Posterior vena cava (tissue), 2 donors: ENCODE measurements around the gene AMT. TPM values are rescaled to one million over a fixed set of nuclear protein-coding genes. Genes with fewer than 3 reads are reported as not detected.

Source experiments
- DNase-seq: peaks from one replicate; pipeline ENCODE4 v3.0.0-alpha.2; 2020; ENCODE audit warnings: low spot score
- intact Hi-C, 2 donors: fragments of 100-400 bp; cut with DNase I; formaldehyde crosslinking; loops; one replicate each; pipeline versions ENCODE4 v1.14.1 to v1.14.2; 2022 to 2023
- long read RNA-seq, 2 donors: library from polyadenylated mRNA; unstranded; transcript quantifications; one replicate each; pipeline ENCODE4 v2.0.0, GENCODE V29; 2020 to 2021
- total RNA-seq, 2 donors: library from RNA; stranded (reverse); fragmentation: NEBNext Ultra II Directional; extraction: Animal tissue kit (Norgen Biotek cat#: 25700); gene quantifications; one replicate each; pipeline ENCODE4 v1.2.1, GENCODE V29; 2021
- donor health status: DM: yes; HTN: yes; CAD: no.
- donor health status: DM: yes; HTN: yes; CAD: no.

Gene AMT, protein sequence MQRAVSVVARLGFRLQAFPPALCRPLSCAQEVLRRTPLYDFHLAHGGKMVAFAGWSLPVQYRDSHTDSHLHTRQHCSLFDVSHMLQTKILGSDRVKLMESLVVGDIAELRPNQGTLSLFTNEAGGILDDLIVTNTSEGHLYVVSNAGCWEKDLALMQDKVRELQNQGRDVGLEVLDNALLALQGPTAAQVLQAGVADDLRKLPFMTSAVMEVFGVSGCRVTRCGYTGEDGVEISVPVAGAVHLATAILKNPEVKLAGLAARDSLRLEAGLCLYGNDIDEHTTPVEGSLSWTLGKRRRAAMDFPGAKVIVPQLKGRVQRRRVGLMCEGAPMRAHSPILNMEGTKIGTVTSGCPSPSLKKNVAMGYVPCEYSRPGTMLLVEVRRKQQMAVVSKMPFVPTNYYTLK
- 1 to 10 TPM; 1.0 to 6.1 TPM for total RNA-seq
- long read RNA-seq, donor 1, partial matches to known transcripts = 0 of 4 reads
- long read RNA-seq, donor 1, other reads (novel, unspliced or antisense) = 1 of 4 reads
- long read RNA-seq, donor 2, transcript AMT-201 (9 exons, 2,280 nt) = major isoform, 7 of 14 reads
- long read RNA-seq, donor 2, partial matches to known transcripts = 1 of 14 reads
- long read RNA-seq, donor 2, other reads (novel, unspliced or antisense) = 2 of 14 reads

DNA sequence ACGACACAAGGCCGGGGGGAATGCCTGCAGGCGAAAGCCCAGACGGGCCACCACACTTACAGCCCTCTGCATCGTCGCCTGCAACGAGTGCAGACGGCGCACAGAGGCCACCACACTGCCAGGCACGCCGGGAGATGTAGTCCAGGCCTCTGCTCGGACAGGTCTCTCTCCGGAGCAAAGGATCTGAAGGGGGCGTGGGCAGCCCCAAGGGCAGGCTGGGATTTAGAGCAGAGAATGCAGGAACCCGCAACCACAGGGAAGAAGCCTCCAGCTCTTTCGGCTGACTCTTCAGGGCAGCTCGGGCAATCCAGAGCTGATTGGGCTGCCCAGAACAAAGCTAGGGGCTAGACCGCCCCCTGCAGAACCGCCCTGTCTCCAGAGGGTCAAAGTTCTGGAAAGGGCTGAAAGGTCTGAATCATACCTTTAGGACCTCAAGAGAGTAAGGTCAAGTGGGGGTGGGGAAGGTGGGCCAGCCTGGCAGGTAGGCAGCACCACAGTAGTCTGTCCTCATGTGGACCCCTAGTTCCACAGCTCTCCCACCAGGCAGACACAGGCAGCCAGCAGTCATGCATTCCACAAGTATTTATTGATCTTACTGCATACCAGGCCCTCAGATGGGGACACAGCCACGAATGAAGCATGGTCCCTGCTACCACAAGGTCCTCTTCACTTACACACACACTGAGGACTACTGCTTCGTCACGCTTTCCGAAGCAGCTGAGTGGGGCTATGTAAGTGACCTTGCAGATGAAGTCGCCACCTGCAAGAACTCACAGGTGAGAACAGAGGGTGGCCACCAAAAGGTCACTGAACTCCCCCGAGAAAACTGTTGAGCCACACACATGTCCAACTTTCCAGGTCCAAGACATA is at the start of gene AMT:
TSS of gene AMT (minus strand) at position 95 of the 870 bp plus-strand sequence. CDS start at position 72, 23 bp downstream.
- DNase-seq = peak; percentile 87
- intact Hi-C loops = no loop called here

DNA sequence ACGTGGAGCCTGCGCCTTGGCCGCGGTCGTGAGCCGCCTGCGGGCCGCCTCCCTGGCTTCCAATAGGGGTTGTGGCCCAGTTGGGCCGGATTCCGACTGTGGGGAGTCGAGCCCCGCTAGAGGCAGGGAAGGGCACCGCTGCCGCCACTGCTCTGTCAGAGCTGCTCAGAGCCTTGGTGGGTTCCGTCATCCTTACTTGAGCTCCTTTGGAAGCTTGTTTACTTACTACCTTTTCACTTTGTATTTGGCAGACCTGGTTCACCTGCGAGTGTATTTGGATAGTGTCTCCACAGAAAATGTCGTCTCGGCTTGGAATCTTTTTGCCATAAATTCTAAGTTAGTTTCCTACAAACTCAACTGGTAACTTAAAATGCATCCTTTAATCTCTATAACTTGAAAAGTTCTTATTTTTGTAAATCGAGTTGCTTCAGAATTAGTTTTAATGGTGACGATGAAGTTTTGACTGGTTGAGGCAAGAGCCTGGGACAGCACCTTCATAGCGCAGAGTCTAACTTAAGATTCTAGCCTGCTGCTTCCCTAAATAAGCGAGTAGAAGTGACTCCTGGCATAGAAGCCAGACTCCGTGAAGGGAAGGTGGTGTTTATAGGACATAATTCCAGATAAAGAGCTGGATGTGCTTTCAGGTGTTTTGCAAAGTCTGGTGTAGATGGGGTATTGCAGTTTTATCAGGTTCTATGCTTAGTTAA is 48.6 kb upstream of the AMT start:
- DNase-seq = no peak
- intact Hi-C loops = loop anchor here in 1 of 2 donors (1.0 kb wide), 1 partner anchor 16 kb away; no protein-coding TSS in a partner anchor

DNA sequence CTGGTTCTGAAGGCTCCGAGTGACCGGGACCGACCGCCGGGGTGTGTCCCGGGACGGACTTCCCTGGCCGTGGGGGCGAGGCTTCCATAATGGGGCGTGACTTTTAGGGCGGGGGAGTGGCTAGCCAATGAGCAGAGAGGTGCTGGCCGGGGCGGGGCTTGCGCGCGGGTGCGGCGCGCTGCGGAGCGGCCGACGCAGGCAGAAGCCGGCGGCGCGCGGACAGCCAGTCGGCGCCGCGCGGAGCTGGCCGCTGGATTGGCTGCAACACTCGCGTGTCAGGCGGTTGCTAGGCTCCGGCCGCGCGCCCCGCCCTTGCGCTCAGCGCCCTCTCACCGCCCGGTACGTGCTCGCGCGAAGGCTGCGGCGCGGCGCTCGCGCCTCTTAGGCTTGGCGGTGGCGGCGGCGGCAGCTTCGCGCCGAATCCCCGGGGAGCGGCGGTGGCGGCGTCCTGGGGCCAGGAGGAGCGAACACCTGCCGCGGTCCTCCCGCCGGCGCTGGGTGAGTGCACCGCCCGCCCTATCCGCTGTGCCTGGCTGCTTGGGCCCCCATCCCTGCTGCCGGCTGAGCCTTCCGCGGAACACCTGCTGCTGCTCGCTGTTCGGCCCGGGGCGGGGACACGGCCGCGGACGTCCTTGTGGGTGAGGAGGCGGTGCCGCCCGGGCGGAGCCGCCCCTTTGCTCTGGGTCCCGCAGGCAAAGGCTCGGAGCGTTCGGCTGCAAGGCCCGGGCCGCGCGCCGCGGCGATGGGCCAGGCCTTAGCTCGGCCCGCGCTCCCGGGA is 47.9 kb upstream of the AMT start, which contains the start of gene DAG1:
TSS of gene DAG1 (plus strand) at position 332 of the 778 bp plus-strand sequence. CDS start 40,268 bp downstream, outside the sequence.
- peak; percentile 99 for DNase-seq
- intact Hi-C loops = loop anchor here in 1 of 2 donors (1.0 to 10.0 kb wide), 2 partner anchors 17 to 305 kb away; partner anchors contain the start of gene CCDC71

DNA sequence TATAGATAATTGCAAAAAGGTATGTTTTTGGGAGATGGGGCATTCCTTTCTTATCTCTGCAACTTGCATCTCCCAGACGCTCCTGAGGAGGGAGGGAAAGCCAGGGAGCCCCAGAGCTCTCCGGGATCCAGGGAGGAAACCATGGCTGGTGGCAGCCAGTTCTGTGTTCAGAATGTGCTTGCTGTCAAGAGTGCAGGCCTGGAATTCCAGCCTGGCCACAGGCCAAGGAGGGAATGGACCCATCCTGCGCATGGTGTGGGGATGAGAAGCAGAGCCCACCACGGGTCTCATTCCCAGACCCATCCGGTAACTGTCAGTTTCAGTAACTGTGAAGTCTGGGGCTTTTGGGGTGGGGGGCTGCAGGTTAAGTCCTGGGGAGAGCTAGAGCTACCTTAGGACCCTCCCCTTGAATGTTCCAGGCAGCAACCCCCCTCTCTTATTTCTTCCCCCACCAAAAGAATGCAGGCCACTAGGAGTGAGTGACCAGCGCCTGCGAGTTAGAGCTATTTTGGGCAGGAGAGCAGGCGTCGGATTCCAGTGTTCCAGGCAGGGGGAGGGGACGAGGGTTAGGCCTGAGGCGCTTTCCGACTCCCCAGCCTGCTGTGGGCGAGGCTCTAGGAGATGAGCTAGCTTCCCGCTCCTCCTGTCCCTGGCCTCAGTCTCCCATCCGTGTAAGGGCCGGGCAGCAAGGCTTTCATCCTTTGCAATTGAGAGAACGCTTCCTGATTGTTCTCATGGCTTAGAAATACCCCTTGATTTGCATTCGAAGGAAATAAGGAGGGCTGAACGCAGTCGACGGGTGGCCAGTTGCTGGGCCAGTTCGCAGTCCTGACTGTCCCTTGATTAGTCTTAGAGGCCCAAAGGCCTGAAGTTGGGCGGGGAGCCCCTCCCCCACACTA is 47.0 kb upstream of the AMT start:
- DNase-seq = peak; percentile 92
- intact Hi-C loops = loop anchor here in 1 of 2 donors (10.0 kb wide), 1 partner anchor 304 kb away; the partner anchor contains the start of gene CCDC71

DNA sequence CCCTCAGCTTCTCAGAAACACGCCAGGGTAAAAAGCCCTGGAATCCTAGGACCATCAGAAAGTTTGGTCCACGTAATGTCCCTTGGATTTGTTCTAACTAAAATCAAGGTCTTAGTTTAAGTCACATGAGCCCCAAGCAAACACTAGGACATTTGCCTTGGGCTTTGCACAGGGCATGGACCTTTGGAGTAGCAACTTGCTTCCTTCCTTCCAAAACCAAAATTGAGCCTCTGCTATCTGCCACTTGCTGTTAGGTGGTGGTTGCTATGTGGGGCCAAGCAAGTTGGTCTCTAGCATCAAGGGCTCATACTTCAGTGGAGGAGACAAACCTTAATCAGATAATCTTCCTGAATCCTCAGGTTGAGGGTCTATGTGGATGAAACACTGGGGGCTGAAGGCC is 43.8 kb upstream of the AMT start:
- intact Hi-C loops = loop anchor here in 1 of 2 donors (1.0 to 10.0 kb wide), 2 partner anchors 37 to 301 kb away; partner anchors contain the start of genes CCDC71 and NICN1
- DNase-seq = no peak

DNA sequence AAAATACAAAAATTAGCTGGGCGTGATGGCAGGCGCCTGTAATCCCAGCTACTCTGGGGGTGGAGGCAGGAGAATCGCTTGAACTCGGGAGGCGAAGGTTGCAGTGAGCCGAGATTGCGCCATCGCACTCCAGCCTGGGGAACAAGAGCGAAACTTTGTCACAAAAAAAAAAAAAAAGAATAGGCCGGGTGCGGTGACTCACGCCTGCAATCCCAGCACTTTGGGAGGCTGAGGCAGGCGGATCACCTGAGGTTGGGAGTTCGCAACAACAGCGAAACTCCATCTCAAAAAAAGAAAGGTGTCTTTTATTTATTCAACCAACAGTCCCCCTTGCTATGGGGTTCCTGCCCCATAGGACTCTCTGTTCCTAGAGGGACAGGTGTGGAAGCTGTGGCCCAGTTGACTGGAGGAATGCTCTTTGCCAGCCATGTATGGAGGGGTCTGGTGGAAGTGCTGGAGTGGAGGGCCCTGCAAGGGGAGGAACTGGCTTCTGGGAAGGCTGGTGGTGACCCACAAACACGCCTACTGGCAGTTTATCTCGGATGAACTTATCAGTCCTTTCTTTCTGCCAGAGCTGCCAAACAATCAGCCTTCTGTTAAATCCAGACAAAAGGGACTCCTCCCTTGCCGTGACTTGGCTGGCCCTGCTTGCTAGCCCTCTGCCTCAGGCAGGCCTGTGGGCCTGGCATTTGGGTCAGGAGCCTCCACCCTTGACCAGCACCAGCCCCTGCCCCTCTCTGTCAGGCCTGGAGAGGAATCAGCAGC is 43.2 kb upstream of the AMT start:
- no peak for DNase-seq
- intact Hi-C loops = loop anchor here in 1 of 2 donors (1.0 to 10.0 kb wide), 2 partner anchors 36 to 301 kb away; partner anchors contain the start of genes CCDC71 and NICN1

DNA sequence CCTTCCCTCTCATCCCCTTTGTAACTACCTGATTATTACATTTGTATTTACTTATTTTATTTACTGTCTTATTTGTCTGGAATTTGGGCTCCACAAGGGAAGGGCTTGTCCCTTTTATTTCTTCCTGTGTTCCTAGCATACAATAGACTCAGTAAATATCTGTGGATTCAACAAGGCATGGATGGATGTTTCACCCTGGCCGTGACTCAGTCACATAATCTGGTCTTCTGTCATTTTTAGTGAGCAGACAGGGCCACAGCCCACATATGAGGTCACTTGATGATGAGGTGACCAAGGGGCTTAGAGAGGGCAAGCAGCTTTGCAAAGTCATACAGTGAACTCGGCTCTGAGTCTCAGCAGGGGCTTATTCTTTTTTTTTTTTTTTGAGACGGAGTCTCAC is 39.9 kb upstream of the AMT start:
- intact Hi-C loops = loop anchor here in 1 of 2 donors (10.0 kb wide), 1 partner anchor 297 kb away; the partner anchor contains the start of gene CCDC71
- DNase-seq = no peak

DNA sequence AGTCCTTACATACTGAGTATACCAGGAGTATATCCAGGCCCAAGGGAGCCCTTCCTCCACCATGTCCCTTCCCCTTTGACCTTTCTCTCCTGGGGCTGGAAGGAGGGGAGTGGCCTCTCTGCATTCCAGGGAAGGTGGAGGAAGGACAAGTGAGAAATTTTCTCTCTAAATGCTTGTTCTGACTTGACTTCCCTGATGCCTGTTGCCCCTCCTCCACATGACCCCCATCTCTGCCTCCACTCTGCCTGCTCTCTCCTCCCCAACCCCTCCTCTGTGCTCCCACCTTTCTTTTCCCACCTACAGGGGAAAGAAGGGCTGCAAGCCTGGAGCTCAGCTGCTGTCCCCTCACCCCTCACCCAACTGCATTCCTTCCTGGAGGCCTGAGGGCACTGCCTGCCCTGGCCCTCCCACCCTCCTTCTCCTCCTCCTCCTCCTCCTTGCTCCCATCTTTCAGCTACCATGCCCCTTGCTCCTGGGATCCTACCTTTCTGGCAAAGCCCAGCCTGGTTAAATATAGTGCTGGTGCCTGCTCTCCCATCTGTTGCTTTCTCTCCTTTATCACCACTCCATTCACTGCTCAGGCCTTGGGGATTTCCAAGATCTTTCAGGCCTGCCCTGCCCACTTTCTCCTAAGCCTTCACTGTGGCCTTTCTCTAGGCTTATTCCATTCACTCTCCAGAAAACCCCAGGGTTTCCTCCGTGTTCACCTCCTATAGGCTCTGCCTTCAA is 39.3 kb upstream of the AMT start:
- DNase-seq = no peak
- intact Hi-C loops = loop anchor here in 1 of 2 donors (10.0 kb wide), 1 partner anchor 297 kb away; the partner anchor contains the start of gene CCDC71

DNA sequence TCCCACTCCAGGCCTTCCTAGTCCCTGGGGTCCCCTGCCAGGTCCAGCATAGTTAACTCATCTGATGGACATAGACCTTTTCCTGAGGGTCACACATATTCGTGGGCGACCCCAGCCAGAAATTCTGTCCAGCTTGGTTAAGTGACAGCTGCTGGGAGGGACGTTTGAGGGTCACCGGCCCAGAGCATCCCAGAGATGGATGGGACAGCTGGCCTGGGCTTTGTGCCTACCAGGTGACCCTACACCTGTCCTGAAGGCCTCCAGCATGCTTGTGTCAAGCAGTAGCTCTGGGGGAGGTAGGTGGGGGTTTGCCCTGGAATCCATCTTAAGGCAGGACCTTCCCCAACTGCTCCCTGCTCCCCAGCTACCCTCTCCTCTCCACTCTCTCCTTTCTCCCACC is 38.7 kb upstream of the AMT start:
- DNase-seq = no peak
- intact Hi-C loops = loop anchor here in 1 of 2 donors (10.0 kb wide), 1 partner anchor 296 kb away; the partner anchor contains the start of gene CCDC71

DNA sequence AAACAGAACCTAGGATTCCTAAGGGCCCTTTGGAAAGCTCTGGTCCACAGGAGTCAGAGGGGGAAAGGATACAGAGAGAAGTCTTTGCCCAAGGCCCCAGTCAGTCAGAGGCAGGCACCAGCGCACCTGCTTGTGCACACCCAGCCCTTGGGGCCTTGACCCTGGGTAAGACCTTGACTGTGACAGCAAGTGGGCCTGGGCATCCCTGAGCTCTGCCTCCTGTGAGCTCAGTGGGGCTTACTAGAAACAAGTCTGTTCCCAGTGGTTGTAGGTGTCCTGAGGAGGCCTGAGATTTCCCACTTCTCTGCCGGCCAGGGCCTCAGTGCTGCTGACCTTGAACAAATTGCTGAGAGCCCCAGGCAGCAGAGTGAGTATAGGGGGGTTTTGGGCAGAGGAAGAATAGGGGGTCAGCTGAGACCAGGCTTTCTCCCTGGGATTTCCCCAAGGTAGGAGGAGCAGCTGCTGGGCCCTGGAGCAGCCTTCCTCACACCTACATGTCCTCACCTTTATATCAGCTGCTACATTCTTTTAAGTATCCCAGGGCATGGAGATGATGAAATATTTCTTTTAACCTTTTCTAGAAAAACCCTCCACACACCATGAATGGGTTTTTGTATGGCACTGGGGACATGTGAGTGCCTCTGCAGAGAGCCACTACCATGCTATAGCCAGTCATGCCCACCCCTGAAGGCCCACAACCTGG is 38.1 kb upstream of the AMT start:
- DNase-seq = no peak
- intact Hi-C loops = loop anchor here in 1 of 2 donors (10.0 kb wide), 1 partner anchor 296 kb away; the partner anchor contains the start of gene CCDC71

DNA sequence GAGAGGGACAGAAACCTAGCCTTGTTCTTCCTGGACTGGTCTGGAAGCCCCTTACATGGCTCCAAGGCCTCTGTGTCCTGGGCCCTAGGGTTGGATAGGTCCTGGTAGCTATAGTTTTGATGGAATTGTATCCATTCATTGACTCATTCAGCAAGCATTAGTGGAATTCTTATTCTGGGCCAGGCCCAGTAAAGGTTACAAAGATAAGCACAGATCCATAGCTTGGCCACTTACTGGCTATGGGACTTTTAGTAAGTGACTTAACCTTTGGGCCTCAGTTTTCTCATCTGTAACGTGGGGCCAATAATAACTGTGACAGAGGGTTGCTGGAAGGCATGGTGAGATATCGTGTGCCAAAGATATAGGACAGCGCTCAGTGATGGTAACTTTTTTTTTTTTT is 34.2 kb upstream of the AMT start:
- no peak for DNase-seq
- intact Hi-C loops = no loop called here

DNA sequence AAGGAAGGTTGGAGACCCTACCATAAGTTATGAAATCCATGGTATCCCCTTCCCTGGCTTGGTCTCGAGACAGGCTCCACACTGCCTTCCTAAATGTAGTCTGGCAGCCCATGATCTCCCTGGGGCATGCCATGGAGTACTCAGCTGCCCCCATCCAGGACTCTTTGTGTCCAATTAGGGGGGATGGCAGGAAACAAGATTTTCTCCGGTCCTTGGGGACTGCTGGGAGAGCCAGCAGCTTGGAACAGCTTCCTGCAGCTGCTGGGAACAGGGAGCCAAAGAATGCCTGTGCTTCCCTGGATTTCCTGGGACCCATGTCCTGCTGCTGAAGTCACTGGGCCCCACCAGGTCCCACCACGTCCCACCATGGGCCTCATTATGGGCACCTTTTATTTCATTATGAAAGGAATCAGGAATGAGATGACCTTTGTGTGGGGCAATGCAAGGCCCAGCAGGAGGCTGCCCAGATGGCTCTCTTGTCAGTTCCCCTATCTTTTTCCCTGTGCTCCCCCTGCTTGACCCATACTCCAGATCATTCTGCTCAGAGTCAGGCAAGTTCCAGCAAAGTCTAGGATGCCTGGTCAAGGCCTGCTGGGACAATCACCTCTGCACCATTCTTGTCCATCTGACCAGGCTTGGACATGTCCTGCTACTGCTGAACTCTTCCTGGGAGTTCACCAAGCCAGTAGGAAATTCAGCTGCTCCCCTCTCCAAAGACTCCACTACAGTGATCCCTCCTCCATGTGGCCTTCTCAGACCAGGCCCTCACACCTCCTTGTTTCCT is 32.8 kb upstream of the AMT start:
- intact Hi-C loops = no loop called here
- no peak for DNase-seq

DNA sequence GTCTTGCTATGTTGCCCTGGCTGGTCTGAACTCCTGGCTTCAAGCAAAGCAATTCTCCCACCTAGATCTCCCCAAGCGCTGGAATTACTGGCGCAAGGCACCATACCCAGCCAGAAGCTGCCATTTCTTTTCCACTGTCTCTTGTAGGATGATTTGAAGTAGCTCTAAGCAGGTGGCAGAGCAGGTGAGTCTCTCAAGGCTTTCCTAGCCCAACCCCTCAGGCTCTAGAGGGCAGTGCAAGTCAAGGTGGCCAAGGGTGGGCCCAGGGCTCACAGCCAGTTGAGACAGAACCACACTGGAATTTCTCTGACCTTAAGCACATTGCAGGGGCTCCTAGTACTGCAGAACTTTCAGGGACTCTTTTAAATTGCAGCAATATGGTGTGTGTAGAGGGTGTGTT is 32.2 kb upstream of the AMT start:
- no peak for DNase-seq
- intact Hi-C loops = no loop called here

DNA sequence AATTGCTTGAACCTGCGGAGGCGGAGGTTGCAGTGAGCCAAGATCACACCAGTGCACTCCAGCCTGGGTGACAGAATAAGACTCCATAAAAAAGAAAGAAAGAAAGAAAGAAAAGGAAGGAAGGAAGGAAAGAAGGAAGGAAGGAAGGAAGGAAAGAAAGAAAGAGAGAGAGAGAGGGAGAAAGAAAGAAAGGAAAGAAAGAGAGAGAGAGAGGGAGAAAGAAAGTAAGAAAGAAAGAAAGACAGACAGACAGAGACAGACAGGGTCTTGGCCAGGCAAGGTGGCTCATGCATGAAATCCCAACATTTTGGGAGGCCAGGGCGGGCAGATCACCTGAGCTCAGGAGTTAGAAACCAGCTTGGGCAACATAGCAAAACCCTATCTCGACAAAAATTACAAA is 31.3 kb upstream of the AMT start:
- intact Hi-C loops = no loop called here

More for the DNA sequence above, 31.3 kb upstream of the AMT start:
- DNase-seq = no peak
